ENCODE measurements around the gene HDAC4.

DNA sequence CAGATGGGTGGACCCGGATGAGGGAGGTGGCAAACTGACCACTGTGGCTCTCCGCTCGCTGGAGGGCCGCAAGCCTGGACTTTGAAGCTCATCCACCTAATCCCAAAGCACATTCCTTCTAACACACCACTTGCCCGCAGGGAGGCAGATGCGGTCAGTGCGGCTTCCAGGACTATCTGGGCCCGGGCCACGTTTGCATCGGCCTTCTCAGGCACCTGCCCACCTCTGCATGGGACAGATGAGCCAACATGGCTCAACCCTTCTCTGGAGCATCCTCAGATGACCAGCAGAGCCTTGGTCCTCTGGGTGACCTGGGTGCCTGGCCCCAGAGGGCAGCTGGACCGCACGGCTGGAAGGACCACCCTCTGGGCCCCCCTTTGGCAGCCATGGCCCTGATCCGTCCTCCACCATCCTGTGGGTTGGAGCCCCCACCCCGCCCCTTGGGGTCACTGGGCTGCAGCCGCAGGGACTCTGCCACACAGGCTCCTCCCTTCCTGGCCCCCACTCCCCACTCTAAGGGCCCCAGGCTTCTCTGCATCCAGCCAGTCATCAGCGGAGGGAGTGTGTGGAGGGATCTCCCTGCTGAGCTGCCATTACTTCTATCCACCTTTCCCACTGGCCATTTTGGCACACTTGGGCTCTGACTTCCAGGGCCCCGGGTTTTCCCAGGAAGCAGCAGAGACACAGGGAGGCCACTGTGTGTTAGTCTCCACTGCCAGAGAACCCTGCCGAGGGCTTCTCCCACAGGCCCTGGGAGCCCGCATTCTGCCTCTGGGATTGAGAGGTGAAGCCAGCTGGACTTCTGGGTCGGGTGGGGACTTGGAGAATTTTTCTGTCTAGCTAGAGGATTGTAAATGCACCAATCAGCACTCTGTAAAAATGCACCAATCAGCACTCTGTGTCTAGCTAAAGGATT lies 12.3 kb downstream of the HDAC4 start:
- no peak for TF ChIP-seq ZNF274 (IDR thresholded peaks at IDR 0.05; ENCODE audit: borderline replicate concordance, low read depth, low read length)
- TF ChIP-seq ZNF354B (CRISPR knock-in tag; IDR thresholded peaks at IDR 0.05), result no peak
- no peak for TF ChIP-seq FOXA3 (CRISPR knock-in tag; conservative IDR thresholded peaks at IDR 0.05 in 1 of 2, IDR thresholded peaks at IDR 0.05 in 1 of 2)
- TF ChIP-seq ETV5 (CRISPR knock-in tag; IDR thresholded peaks at IDR 0.05; ENCODE audit: low read depth), result no peak
- no peak for TF ChIP-seq MTA2 (IDR thresholded peaks at IDR 0.05; ENCODE audit: low read depth)
- TF ChIP-seq, protein P1, sequence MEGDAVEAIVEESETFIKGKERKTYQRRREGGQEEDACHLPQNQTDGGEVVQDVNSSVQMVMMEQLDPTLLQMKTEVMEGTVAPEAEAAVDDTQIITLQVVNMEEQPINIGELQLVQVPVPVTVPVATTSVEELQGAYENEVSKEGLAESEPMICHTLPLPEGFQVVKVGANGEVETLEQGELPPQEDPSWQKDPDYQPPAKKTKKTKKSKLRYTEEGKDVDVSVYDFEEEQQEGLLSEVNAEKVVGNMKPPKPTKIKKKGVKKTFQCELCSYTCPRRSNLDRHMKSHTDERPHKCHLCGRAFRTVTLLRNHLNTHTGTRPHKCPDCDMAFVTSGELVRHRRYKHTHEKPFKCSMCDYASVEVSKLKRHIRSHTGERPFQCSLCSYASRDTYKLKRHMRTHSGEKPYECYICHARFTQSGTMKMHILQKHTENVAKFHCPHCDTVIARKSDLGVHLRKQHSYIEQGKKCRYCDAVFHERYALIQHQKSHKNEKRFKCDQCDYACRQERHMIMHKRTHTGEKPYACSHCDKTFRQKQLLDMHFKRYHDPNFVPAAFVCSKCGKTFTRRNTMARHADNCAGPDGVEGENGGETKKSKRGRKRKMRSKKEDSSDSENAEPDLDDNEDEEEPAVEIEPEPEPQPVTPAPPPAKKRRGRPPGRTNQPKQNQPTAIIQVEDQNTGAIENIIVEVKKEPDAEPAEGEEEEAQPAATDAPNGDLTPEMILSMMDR (IDR thresholded peaks at IDR 0.05 in 2 of 3, conservative IDR thresholded peaks at IDR 0.05 in 1 of 3; ENCODE audit: insufficient read depth in 2 of 3, low read depth in 1 of 3, low read length in 3 of 3), result no peak
- TF ChIP-seq RCOR1 (IDR thresholded peaks at IDR 0.05; ENCODE audit: borderline replicate concordance in 1 of 2, low read depth in 2 of 2, low read length in 2 of 2), result no peak
- TF ChIP-seq, protein P2, sequence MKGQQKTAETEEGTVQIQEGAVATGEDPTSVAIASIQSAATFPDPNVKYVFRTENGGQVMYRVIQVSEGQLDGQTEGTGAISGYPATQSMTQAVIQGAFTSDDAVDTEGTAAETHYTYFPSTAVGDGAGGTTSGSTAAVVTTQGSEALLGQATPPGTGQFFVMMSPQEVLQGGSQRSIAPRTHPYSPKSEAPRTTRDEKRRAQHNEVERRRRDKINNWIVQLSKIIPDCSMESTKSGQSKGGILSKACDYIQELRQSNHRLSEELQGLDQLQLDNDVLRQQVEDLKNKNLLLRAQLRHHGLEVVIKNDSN (CRISPR knock-in tag; IDR thresholded peaks at IDR 0.05), result no peak
- no peak for TF ChIP-seq MED1 (CRISPR knock-in tag; IDR thresholded peaks at IDR 0.05; ENCODE audit: borderline replicate concordance)
- TF ChIP-seq, protein P3, sequence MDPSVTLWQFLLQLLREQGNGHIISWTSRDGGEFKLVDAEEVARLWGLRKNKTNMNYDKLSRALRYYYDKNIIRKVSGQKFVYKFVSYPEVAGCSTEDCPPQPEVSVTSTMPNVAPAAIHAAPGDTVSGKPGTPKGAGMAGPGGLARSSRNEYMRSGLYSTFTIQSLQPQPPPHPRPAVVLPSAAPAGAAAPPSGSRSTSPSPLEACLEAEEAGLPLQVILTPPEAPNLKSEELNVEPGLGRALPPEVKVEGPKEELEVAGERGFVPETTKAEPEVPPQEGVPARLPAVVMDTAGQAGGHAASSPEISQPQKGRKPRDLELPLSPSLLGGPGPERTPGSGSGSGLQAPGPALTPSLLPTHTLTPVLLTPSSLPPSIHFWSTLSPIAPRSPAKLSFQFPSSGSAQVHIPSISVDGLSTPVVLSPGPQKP (CRISPR knock-in tag; IDR thresholded peaks at IDR 0.05), result no peak
- no peak for TF ChIP-seq EZH2 (IDR thresholded peaks at IDR 0.05; ENCODE audit: borderline replicate concordance, low read depth, low read length)
